Measurements from ENCODE around the gene RHEBL1. TPM values are rescaled to one million over a fixed set of nuclear protein-coding genes. Genes with fewer than 3 reads are reported as not detected.
A peak's percentile ranks its signal among the peaks of the same experiment; 100 is the strongest.

Gene RHEBL1
- total RNA-seq, 2 donors from 2014 or later: 7.9 to 8.1 TPM

DNA sequence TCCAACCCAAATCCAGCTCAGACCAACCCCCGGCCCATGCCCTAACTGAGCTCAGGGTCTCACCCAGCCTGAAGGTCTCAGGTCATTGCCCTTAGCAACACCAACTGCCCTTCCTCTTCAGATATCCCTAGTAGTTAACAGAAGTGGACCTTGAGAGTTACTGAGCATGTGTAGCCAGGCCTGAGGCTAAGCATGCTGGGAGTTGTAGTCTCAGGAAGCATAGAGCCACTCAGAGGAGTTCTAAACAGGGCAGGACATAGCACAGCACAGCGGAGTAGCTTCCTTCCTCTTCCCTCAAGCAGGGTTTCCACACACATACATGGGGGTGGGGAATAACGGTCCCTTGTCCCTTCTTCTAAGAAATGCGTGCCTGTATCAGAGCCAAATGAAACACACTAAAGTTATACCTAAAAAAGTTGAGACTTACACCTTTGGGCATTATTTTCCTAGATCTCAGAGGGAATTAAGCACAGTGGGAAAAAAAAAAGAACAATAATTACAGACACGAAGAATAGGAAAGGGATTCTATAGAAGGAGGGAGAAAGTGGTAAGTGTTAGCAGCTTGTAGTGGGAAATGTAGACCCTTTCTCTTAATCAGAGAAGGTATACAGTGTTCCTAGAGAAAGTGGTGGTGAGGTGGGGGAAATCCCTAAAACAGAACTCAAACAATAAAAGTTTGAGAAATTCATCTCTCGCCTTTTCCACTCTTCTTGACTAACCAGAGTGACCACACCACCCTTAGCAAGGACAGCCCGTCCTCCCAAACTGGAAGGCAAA, 13.6 kb downstream of the RHEBL1 start:
- H3K9me3 ChIP-seq (ENCODE audit: control insufficient read depth, low read length, poor library complexity, severe bottlenecking): no peaks in the 10 kb centered on the region
- Mint-ChIP-seq H3K4me3 (peak overlapping the region; percentile 95), H3K27ac (peak overlapping the region; percentile 96), H3K4me1 (peaks cover 57% of the 10 kb centered on the region), H3K36me3 (ENCODE audit: low read depth) (peaks cover 15% of the 10 kb centered on the region), H3K27me3 (no peaks in the 10 kb centered on the region)
- DNase-seq (peak in 1 of 3 donors; percentile 28), ATAC-seq (peak; percentile 75)

DNA sequence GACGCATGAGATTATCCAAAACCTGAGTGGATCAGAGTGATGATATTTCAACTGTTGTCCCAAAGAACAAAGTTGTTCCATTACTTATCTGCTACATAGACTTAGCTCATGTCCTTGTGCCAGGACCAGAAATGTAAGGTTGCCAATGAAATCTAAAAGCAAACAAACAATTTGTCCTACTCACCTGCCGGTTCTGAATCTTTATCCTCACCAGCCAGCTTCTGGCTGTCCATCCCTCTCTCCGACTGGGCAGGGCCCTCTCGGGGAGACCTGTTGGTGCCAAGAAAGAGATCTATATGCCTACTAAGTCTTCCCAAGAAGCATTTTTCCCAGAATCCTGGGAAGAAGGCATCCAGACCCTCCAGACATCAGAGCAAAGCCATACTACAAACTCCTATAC, 14.7 kb downstream of the RHEBL1 start:
- Mint-ChIP-seq H3K4me3 (peak overlapping the region; percentile 39), H3K4me1 (peaks cover 58% of the 10 kb centered on the region), H3K36me3 (ENCODE audit: low read depth) (peaks cover 21% of the 10 kb centered on the region), H3K27me3 (no peaks in the 10 kb centered on the region), H3K27ac (peak overlapping the region; percentile 96)
- DNase-seq: no peak
- ATAC-seq: no peak
- no peaks in the 10 kb centered on the region for H3K9me3 ChIP-seq (ENCODE audit: control insufficient read depth, low read length, poor library complexity, severe bottlenecking)

- H3K9me3 ChIP-seq (ENCODE audit: control insufficient read depth, low read length, poor library complexity, severe bottlenecking): no peaks in the 10 kb centered on the region
- H3K36me3 Mint-ChIP-seq (ENCODE audit: low read depth): peaks cover 21% of the 10 kb centered on the region
- no peak for DNase-seq
- peak overlapping the region; percentile 32 for H3K27ac Mint-ChIP-seq
- H3K27me3 Mint-ChIP-seq: no peaks in the 10 kb centered on the region
- ATAC-seq: no peak
- peak overlapping the region; percentile 39 for H3K4me3 Mint-ChIP-seq
- H3K4me1 Mint-ChIP-seq: peaks cover 58% of the 10 kb centered on the region
Measured at GRCh38 chr12:49054524-49054923, 15.3 kb downstream of the RHEBL1 start.

GRCh38 chr12:49054096-49054495, 15.7 kb downstream of the RHEBL1 start:
- peaks cover 55% of the 10 kb centered on the region for H3K4me1 Mint-ChIP-seq
- ATAC-seq: no peak
- peak overlapping the region; percentile 32 for H3K27ac Mint-ChIP-seq
- no peak overlapping the region for H3K4me3 Mint-ChIP-seq
- peaks cover 21% of the 10 kb centered on the region for H3K36me3 Mint-ChIP-seq (ENCODE audit: low read depth)
- H3K9me3 ChIP-seq (ENCODE audit: control insufficient read depth, low read length, poor library complexity, severe bottlenecking): no peaks in the 10 kb centered on the region
- H3K27me3 Mint-ChIP-seq: no peaks in the 10 kb centered on the region
- no peak for DNase-seq

DNA sequence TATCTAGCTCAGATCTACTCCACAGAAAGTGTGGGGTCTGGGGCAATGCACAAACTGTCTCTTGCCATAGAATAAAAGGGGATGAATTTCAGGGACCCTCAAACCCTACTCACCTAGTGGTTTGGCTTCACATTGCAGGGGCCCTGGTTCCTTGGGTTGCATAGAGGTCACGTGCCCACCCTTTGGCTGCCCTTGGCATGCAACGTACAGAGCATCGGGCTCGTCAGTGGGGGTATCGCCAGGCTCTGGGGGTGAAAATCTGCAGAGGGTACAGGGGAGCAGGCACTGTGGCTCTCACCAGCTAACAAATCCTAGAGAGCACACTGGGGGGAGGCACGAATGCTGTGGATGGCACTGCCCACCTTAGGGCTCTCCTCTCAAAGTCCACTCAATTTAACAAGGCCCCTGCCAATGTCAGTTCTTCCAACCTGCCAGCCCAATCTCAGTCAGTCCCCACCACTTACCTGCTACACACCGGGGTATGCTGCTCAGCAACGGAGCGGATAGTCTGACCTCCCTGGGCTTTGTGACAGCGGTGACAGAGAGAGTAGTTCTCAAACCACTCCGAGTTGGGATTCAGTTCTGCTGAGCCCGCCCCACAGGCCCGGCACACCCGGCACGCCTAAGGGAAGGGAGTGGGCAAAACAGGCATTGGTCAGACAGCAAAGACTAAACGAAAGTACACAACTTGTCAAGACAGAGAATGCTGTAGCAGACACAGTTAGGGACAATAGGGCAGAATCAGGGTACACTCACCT, 17.1 kb downstream of the RHEBL1 start:
- Mint-ChIP-seq H3K4me1 (peaks cover 41% of the 10 kb centered on the region), H3K27ac (peak overlapping the region; percentile 63), H3K27me3 (no peaks in the 10 kb centered on the region), H3K4me3 (no peak overlapping the region), H3K36me3 (ENCODE audit: low read depth) (peaks cover 21% of the 10 kb centered on the region)
- DNase-seq (no peak), ATAC-seq (no peak)
- no peaks in the 10 kb centered on the region for H3K9me3 ChIP-seq (ENCODE audit: control insufficient read depth, low read length, poor library complexity, severe bottlenecking)

GRCh38 chr12:49051777-49052438, 17.9 kb downstream of the RHEBL1 start:
- Mint-ChIP-seq H3K27ac (peak overlapping the region; percentile 63), H3K27me3 (no peaks in the 10 kb centered on the region), H3K36me3 (ENCODE audit: low read depth) (peaks cover 21% of the 10 kb centered on the region), H3K4me1 (peaks cover 34% of the 10 kb centered on the region), H3K4me3 (no peak overlapping the region)
- DNase-seq (no peak), ATAC-seq (no peak)
- H3K9me3 ChIP-seq (ENCODE audit: control insufficient read depth, low read length, poor library complexity, severe bottlenecking): no peaks in the 10 kb centered on the region

GRCh38 chr12:49051373-49051764, 18.4 kb downstream of the RHEBL1 start:
- peaks cover 29% of the 10 kb centered on the region for H3K4me1 Mint-ChIP-seq
- no peak overlapping the region for H3K4me3 Mint-ChIP-seq
- H3K27ac Mint-ChIP-seq: peak overlapping the region; percentile 63
- no peaks in the 10 kb centered on the region for H3K9me3 ChIP-seq (ENCODE audit: control insufficient read depth, low read length, poor library complexity, severe bottlenecking)
- DNase-seq (no peak), ATAC-seq (no peak)
- H3K36me3 Mint-ChIP-seq (ENCODE audit: low read depth): peaks cover 21% of the 10 kb centered on the region
- no peaks in the 10 kb centered on the region for H3K27me3 Mint-ChIP-seq

DNA sequence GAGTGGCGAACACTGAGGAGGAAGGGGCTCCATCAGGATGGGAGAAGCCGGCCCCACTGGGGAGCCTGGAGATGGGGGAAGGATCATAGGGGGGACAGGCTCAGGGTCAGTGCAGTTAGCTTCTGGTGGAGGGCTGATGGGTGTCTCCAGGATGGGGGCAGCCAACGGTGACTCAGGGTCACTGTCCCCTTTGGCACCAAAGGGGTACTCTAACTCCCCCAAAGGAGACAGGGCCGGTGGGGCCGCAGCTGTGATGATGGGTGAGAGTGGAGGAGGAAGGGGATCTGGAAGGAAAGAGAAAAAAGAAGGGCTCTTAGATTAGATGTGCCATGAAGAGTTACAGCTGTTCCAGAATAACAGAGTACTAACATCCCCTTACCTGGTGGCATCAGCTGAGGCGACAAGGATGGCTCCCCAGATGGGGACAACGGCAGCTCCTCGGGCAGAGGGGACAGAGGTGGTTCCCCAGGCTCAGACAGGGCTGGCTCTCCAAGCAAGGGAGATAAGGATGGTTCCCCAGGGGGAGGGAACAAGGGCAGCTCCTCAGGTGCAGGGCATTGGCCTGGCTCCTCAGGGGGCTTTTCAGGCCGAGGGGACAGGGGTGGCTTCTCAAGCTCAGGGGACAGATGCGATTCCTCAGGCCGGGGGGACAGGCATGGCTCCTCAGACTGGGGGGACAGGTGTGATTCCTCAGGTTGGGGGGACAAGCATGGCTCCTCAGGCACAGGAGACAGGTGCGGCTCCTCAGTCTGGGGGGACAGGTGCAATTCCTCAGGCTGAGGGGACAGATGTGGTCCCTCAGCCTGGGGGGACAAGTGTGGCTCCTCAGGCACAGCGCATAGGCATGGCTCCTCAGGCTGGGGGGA, 19.0 kb downstream of the RHEBL1 start:
- peaks cover 19% of the 10 kb centered on the region for H3K36me3 Mint-ChIP-seq (ENCODE audit: low read depth)
- DNase-seq (no peak), ATAC-seq (no peak)
- H3K27ac Mint-ChIP-seq: no peak overlapping the region
- no peaks in the 10 kb centered on the region for H3K9me3 ChIP-seq (ENCODE audit: control insufficient read depth, low read length, poor library complexity, severe bottlenecking)
- peaks cover 22% of the 10 kb centered on the region for H3K4me1 Mint-ChIP-seq
- H3K4me3 Mint-ChIP-seq: no peak overlapping the region
- H3K27me3 Mint-ChIP-seq: no peaks in the 10 kb centered on the region

DNA sequence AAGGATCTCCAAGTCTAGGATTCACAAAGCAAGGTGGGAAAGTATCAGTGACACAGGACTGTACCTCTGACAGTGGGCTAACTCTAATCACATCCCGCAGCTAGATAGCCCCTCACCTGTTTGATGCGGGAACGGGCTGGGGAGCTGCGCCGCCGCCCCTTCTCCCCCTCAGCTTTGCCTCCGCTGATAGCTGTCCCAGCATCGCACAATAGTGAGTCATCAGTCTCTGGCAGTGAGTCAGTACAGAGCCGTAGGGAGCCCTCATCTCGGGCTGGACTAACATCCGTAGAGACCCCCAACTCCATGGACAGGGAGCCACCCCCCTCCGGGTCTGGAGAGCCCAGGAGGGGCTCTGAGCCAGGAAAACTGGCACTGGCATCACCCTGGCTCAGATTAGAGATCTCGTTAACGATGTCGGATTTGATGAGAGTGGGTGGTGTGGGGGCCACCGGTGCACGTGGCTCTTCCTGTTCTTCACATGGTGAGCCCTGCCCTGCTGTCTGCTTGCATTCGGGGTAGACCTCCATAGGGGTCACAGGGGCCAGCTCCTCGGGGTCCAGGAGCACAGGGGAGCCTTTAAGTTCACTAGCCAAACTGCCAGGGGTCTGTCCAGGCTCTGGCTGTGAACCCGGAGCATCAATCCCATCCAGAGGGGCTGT, 20.1 kb downstream of the RHEBL1 start:
- no peak for ATAC-seq
- H3K27ac Mint-ChIP-seq: no peak overlapping the region
- no peak overlapping the region for H3K4me3 Mint-ChIP-seq
- H3K27me3 Mint-ChIP-seq: no peaks in the 10 kb centered on the region
- H3K4me1 Mint-ChIP-seq: peaks cover 13% of the 10 kb centered on the region
- DNase-seq: no peak
- H3K36me3 Mint-ChIP-seq (ENCODE audit: low read depth): peaks cover 18% of the 10 kb centered on the region
- no peaks in the 10 kb centered on the region for H3K9me3 ChIP-seq (ENCODE audit: control insufficient read depth, low read length, poor library complexity, severe bottlenecking)

DNA sequence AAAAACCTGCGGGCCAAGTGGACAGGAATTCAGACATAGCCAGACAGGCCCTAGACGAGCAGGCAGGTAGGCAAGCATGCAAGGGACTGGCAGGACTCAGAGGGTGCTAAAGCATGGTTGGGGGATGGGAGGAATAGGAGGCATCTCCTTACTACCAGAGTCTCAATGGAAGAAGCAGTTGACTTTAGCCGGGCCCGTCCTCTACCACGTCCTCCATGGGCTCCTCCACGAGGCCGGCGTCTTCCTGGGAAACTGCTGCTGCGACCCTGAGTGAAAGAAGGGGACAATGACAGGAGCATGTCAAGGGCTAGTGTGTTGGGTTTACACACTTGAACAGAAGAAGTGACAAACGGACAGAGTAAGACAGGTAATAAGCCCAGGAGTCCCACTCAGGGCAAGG, 20.8 kb downstream of the RHEBL1 start:
- ATAC-seq: no peak
- H3K9me3 ChIP-seq (ENCODE audit: control insufficient read depth, low read length, poor library complexity, severe bottlenecking): no peaks in the 10 kb centered on the region
- Mint-ChIP-seq H3K27me3 (no peaks in the 10 kb centered on the region), H3K36me3 (ENCODE audit: low read depth) (peaks cover 17% of the 10 kb centered on the region), H3K4me1 (peaks cover 8% of the 10 kb centered on the region), H3K4me3 (no peak overlapping the region), H3K27ac (no peak overlapping the region)
- no peak for DNase-seq

DNA sequence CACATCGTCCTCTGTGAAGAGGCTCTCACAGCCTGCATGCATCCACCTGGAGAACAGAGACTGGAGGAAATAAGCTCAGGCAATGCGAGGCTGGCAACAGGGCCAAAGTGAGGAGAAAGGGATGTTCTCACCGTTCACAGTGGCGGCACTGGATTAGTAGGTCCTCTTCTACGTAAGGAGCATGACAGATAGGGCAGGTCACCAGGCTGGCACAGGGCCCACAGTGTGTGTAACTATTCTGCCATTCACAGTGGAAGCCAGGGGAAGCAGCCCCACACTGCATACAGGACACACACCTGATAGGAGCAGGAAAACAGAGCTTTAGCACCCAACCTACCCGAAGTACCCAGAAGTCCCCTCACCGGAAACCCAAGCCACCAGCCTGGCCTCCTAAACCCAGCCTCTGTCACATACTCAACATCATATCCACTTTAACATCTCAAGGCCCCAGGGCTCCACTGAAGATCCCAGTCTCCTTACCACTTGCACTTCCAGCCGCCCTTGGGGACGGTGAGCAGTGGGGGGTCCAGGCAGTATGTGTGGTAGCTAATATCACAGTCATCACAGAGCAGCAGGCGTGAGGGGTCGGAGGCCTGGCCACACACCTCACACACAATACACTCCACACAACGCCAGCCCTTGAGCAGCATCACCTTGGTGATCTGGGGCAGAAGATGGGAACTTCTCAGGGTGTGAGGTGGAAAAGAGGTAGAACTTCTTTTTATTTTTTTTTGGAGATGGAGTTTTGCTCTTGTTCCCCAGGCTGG, 23.5 kb downstream of the RHEBL1 start:
- H3K27ac Mint-ChIP-seq: no peak overlapping the region
- DNase-seq: no peak
- no peaks in the 10 kb centered on the region for H3K9me3 ChIP-seq (ENCODE audit: control insufficient read depth, low read length, poor library complexity, severe bottlenecking)
- H3K4me1 Mint-ChIP-seq: peaks cover 7% of the 10 kb centered on the region
- no peaks in the 10 kb centered on the region for H3K27me3 Mint-ChIP-seq
- H3K4me3 Mint-ChIP-seq: no peak overlapping the region
- H3K36me3 Mint-ChIP-seq (ENCODE audit: low read depth): peaks cover 13% of the 10 kb centered on the region
- ATAC-seq: no peak

DNA sequence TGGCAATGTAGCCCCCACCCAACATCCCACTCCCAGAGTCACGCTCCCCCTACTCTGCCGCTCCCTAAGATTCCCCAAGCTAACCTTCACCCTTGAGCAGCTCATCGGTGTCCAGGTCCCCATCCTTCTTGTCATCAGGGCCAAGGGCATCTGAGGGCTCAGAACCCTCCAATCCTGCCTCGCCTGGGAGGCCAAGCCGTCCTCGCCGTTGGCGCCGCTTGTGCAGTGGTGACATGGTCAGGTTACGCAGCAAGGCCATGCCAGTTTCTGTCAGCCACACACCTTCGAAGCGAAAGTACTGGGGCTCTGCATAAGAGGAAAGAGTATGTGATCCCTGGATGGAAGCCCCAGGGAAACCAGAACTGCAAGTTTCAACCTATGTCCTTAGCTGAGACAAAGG, 25.1 kb downstream of the RHEBL1 start:
- DNase-seq (no peak), ATAC-seq (no peak)
- no peaks in the 10 kb centered on the region for H3K9me3 ChIP-seq (ENCODE audit: control insufficient read depth, low read length, poor library complexity, severe bottlenecking)
- Mint-ChIP-seq H3K27ac (peak overlapping the region; percentile 53), H3K4me1 (peaks cover 6% of the 10 kb centered on the region), H3K27me3 (no peaks in the 10 kb centered on the region), H3K4me3 (no peak overlapping the region), H3K36me3 (ENCODE audit: low read depth) (peaks cover 6% of the 10 kb centered on the region)

Data from T-helper 17 cell (primary cell).